IMR-90 (cell line): ENCODE results near the gene ZNF718. TPM values are rescaled to one million over a fixed set of nuclear protein-coding genes. Genes with fewer than 3 reads are reported as not detected.

Experiments
- ATAC-seq: fragments of 200-7000 bp; cut with Tn5 transposase; 2 replicates; pipeline ENCODE4 v1.9.1; 2020; ENCODE audit warnings: low read depth, mild to moderate bottlenecking, moderate library complexity
- BruUV-seq: library from RNA; stranded (reverse); fragments of 400-500 nt; replicated peaks from 2 replicates; lab custom pipeline; 2021; lab: Mats Ljungman, UMichigan
- CTCF ChIA-PET: fragments of 300-600 bp; formaldehyde crosslinking; extraction: SDS; loops from one replicate; lab custom pipeline; 2021; ENCODE audit warnings: antibody characterized with exemption; lab: Yijun Ruan, JAX
- POLR2A ChIA-PET: fragments of 300-600 bp; sonication (Branson Sonifier 250); formaldehyde crosslinking; loops from one replicate; lab custom pipeline; 2022; ENCODE audit warnings: antibody characterized with exemption; ENCODE audit not compliant: unreplicated experiment; lab: Charles Lee
- DNase-seq: peaks from one replicate; pipeline ENCODE4 v3.0.0; 2013
- H2AFZ ChIP-seq: replicated peaks from 2 replicates; pipeline ENCODE3; 2013; ENCODE audit warnings: low read length, mild to moderate bottlenecking; ENCODE audit not compliant: poor library complexity
- H2AK5ac ChIP-seq: 2 replicates; pipeline ENCODE4 v1.6.1; 2013; ENCODE audit warnings: low read depth, low read length, inconsistent platforms
- H2AK9ac ChIP-seq: replicated peaks from 2 replicates; pipeline ENCODE3; 2013; ENCODE audit warnings: mild to moderate bottlenecking, low read depth, low read length, moderate library complexity; ENCODE audit not compliant: poor library complexity
- H2BK120ac ChIP-seq: 2 replicates; pipeline ENCODE4 v1.6.1; 2013; ENCODE audit warnings: low read depth, low read length, inconsistent platforms
- H2BK15ac ChIP-seq: 3 replicates; pipeline ENCODE4 v1.6.1; 2013; ENCODE audit warnings: low read depth, low read length, inconsistent platforms
- H2BK20ac ChIP-seq: 2 replicates; pipeline ENCODE4 v1.6.1; 2013; ENCODE audit warnings: low read depth, mild to moderate bottlenecking, inconsistent platforms, low read length, moderate library complexity
- H2BK5ac ChIP-seq: 2 replicates; pipeline ENCODE4 v1.6.1; 2013; ENCODE audit warnings: mild to moderate bottlenecking, low read depth, low read length, inconsistent platforms; ENCODE audit not compliant: poor library complexity, severe bottlenecking
- H3K14ac ChIP-seq: replicated peaks from 2 replicates; pipeline ENCODE4 v1.6.1; 2013; ENCODE audit warnings: low read depth, low read length, inconsistent platforms
- H3K18ac ChIP-seq: 2 replicates; pipeline ENCODE4 v1.6.1; 2013; ENCODE audit warnings: low read depth, low read length, control low read depth
- H3K23ac ChIP-seq: 2 replicates; pipeline ENCODE4 v1.6.1; 2013; ENCODE audit warnings: low read depth, low read length, inconsistent platforms
- H3K27ac ChIP-seq: 2 replicates; pipeline ENCODE4 v1.5.1; 2013; ENCODE audit warnings: mild to moderate bottlenecking, control low read depth, low read length; ENCODE audit not compliant: insufficient read depth
- H3K27me3 ChIP-seq: 2 replicates; pipeline ENCODE4 v1.6.1; 2013; ENCODE audit warnings: low read length; ENCODE audit not compliant: control insufficient read depth, insufficient read depth
- H3K36me3 ChIP-seq: 2 replicates; pipeline ENCODE4 v1.6.1; 2013; ENCODE audit warnings: low read length, mixed read lengths; ENCODE audit not compliant: control insufficient read depth, insufficient read depth
- H3K4ac ChIP-seq: 2 replicates; pipeline ENCODE4 v1.6.1; 2013; ENCODE audit warnings: low read depth, low read length, inconsistent platforms
- H3K4me1 ChIP-seq: 2 replicates; pipeline ENCODE4 v1.6.1; 2013; ENCODE audit warnings: low read length, mixed read lengths; ENCODE audit not compliant: control insufficient read depth, insufficient read depth
- H3K4me2 ChIP-seq: 2 replicates; pipeline ENCODE4 v1.6.1; 2013; ENCODE audit warnings: low read depth, mild to moderate bottlenecking, control low read depth, low read length, moderate library complexity
- H3K4me3 ChIP-seq: 2 replicates; pipeline ENCODE4 v1.5.1; 2013; ENCODE audit warnings: low read depth, mild to moderate bottlenecking, control low read depth, low read length, moderate library complexity; ENCODE audit not compliant: insufficient read depth
- H3K56ac ChIP-seq: 2 replicates; pipeline ENCODE4 v1.6.1; 2013; ENCODE audit warnings: low read length, inconsistent platforms; ENCODE audit not compliant: insufficient read depth; ENCODE audit errors: extremely low read depth
- H3K79me1 ChIP-seq, 2 experiments: 2 replicates each; pipeline ENCODE4 v1.6.1; 2013; ENCODE audit warnings: low read length in 2 of 2, inconsistent platforms in 1 of 2, low read depth in 1 of 2
- H3K9ac ChIP-seq: 2 replicates; pipeline ENCODE4 v1.6.1; 2013; ENCODE audit warnings: low read depth, low read length, control low read depth
- H3K9me1 ChIP-seq: 2 replicates; pipeline ENCODE4 v1.6.1; 2013; ENCODE audit warnings: low read length, inconsistent platforms; ENCODE audit not compliant: insufficient read depth
- H3K9me3 ChIP-seq: 2 replicates; pipeline ENCODE4 v1.6.1; 2013; ENCODE audit warnings: low read length; ENCODE audit not compliant: control insufficient read depth, insufficient read depth
- H4K20me1 ChIP-seq: 2 replicates; pipeline ENCODE4 v1.6.1; 2013; ENCODE audit warnings: low read length, inconsistent platforms; ENCODE audit not compliant: insufficient read depth
- H4K5ac ChIP-seq: 2 replicates; pipeline ENCODE4 v1.6.1; 2013; ENCODE audit warnings: mild to moderate bottlenecking, low read depth, low read length, control low read depth
- H4K8ac ChIP-seq, 2 experiments: 2 replicates each; pipeline ENCODE4 v1.6.1; 2013; ENCODE audit warnings: low read depth in 2 of 2, low read length in 2 of 2, control low read depth in 1 of 2, inconsistent platforms in 1 of 2
- H4K91ac ChIP-seq: 2 replicates; pipeline ENCODE4 v1.6.1; 2013; ENCODE audit warnings: low read depth, low read length, inconsistent platforms; ENCODE audit not compliant: insufficient read depth
- BHLHE40 ChIP-seq: fragments of 150-350 bp; IDR thresholded peaks from 2 replicates; pipeline ENCODE4 v1.6.1; 2016; ENCODE audit warnings: mild to moderate bottlenecking, low read depth, low read length
- CHD1 ChIP-seq: IDR thresholded peaks from 2 replicates; pipeline ENCODE4 v1.6.1; 2012; ENCODE audit warnings: low read depth, low read length, improper control_type of control experiment
- FOS ChIP-seq: fragments of 150-350 bp; IDR thresholded peaks from 2 replicates; pipeline ENCODE4 v1.6.1; 2016; ENCODE audit warnings: low read depth, low read length
- MAFK ChIP-seq: IDR thresholded peaks from 2 replicates; pipeline ENCODE4 v1.6.1; 2012; ENCODE audit warnings: low read depth, low read length, improper control_type of control experiment
- MAZ ChIP-seq: IDR thresholded peaks from 2 replicates; pipeline ENCODE4 v1.6.1; 2012; ENCODE audit warnings: low read depth, mild to moderate bottlenecking, low read length, improper control_type of control experiment, moderate library complexity, borderline replicate concordance
- MXI1 ChIP-seq: IDR thresholded peaks from 2 replicates; pipeline ENCODE4 v1.6.1; 2012; ENCODE audit warnings: low read depth, mild to moderate bottlenecking, low read length, moderate library complexity, borderline replicate concordance
- NFE2L2 ChIP-seq: fragments of 150-350 bp; IDR thresholded peaks from 2 replicates; pipeline ENCODE4 v1.6.1; 2016; ENCODE audit warnings: low read depth, mild to moderate bottlenecking, low read length
- POLR2A ChIP-seq: IDR thresholded peaks from 2 replicates; pipeline ENCODE4 v1.6.1; 2012; ENCODE audit warnings: mild to moderate bottlenecking, low read depth, low read length
- RAD21 ChIP-seq: IDR thresholded peaks from 2 replicates; pipeline ENCODE4 v1.6.1; 2012; ENCODE audit warnings: low read length, improper control_type of control experiment
- RCOR1 ChIP-seq: IDR thresholded peaks from 2 replicates; pipeline ENCODE4 v1.6.1; 2012; ENCODE audit warnings: mild to moderate bottlenecking, low read length, improper control_type of control experiment; ENCODE audit not compliant: insufficient replicate concordance
- RFX5 ChIP-seq: IDR thresholded peaks from 2 replicates; pipeline ENCODE4 v1.8.0; 2012; ENCODE audit warnings: low read depth, mild to moderate bottlenecking, low read length, moderate library complexity
- SMC3 ChIP-seq: fragments of 150-350 bp; IDR thresholded peaks from 2 replicates; pipeline ENCODE4 v1.6.1; 2016; ENCODE audit warnings: low read depth, mild to moderate bottlenecking, antibody characterized with exemption, low read length, moderate library complexity
- WGBS, 2 experiments: methylation state at CpG; one replicate each; pipeline versions ENCODE4 v1.1.5 to v1.1.7; 2013; ENCODE audit warnings: missing lambda C conversion rate in 2 of 2; ENCODE audit not compliant: insufficient read length in 1 of 2; ENCODE audit errors: extremely low coverage in 2 of 2; 5-methylcytosine and 5-hydroxymethylcytosine counted together
- dilution Hi-C: fragments of 300-500 bp; cut with HindIII; formaldehyde crosslinking; loops from one replicate; pipeline ENCODE4 v1.14.3; 2018; ENCODE audit warnings: low sequenced_read_pairs; ENCODE audit not compliant: unreplicated experiment
- in situ Hi-C: fragments of 300-500 bp; cut with MboI; formaldehyde crosslinking; loops from 3 replicates; pipeline ENCODE4 v1.14.3; 2019; ENCODE audit warnings: low sequenced_read_pairs, inconsistent platforms, mixed read lengths
- intact Hi-C: fragments of 100-400 bp; cut with micrococcal nuclease; formaldehyde crosslinking; loops from 2 replicates; pipeline ENCODE4 v1.10.0; 2022
- polyA plus RNA-seq, 3 experiments: library from polyadenylated mRNA; depleted of rRNA; stranded (reverse); fragments of >200 nt; gene quantifications; 2 replicates each; pipeline ENCODE4 v1.2.3, GENCODE V29; 2012; ENCODE audit warnings: low replicate concordance in 1 of 3
- total RNA-seq: library from RNA; depleted of rRNA; stranded (reverse); fragments of >200 nt; gene quantifications from 2 replicates; pipeline ENCODE4 v1.2.3, GENCODE V29; 2012
- TF ChIP-seq, protein P1 (sequence below): conservative IDR thresholded peaks from 2 replicates; pipeline ENCODE4 v1.5.1; 2012; ENCODE audit warnings: mild to moderate bottlenecking, low read depth, low read length, improper control_type of control experiment
- TF ChIP-seq, protein P2 (sequence below): fragments of 150-350 bp; IDR thresholded peaks from 2 replicates; pipeline ENCODE4 v1.6.1; 2016; ENCODE audit warnings: low read depth, mild to moderate bottlenecking, low read length, moderate library complexity, borderline replicate concordance
- TF ChIP-seq, protein P3 (sequence below): fragments of 150-350 bp; IDR thresholded peaks from 2 replicates; pipeline ENCODE4 v1.6.1; 2017; ENCODE audit warnings: mild to moderate bottlenecking, antibody characterized with exemption, low read length, low read depth

The ZNF718 gene
- total and polyA plus RNA-seq, 2 of the 4 experiments (the other 2 are of a cell fraction): 1.1 to 1.8 TPM

DNA sequence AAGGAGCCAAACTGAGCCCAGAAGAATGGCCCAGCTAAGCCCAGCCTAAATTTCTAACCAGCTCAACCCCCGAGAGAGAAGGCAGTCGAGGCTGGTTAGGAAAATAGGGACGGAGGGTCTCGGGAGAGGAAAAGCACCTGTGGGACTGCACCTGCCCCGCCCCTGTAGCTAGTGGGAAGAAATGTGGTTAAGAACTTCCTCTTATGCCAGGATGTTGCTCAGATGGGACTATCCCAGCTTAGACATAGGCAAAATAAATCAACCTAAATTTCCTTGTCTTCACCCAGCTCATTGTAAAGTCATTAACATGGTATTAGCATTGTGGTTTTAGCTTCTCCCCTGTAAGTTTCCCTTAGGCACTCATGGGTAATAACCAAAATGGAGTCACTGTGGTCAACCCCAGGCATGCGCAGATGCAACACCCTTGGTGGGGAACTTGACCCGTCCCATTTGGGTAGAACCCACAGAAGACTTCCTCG is 86.8 kb downstream of the ZNF718 start:
- in situ Hi-C loops (no loop called here), dilution Hi-C loops (no loop called here), intact Hi-C loops (no loop called here)
- Histone ChIP-seq H3K9me1 (no peaks in the 10 kb centered on the region), H3K9ac (no peak overlapping the region), H2BK15ac (no peak overlapping the region), H3K18ac (no peak overlapping the region), H2BK120ac (no peak overlapping the region), H3K27me3 (no peaks in the 10 kb centered on the region), H2BK20ac (no peak overlapping the region), H3K4me3 (no peak overlapping the region), H3K23ac (no peak overlapping the region), H3K36me3 (no peaks in the 10 kb centered on the region), H3K79me1 (no peaks in the 10 kb centered on the region), H3K56ac (no peak overlapping the region), H2AK9ac (no peak overlapping the region), H4K20me1 (no peaks in the 10 kb centered on the region), H4K91ac (no peak overlapping the region), H2AK5ac (no peak overlapping the region), H3K9me3 (peaks cover 41% of the 10 kb centered on the region), H3K14ac (no peak overlapping the region), H3K4ac (no peak overlapping the region), H4K5ac (no peak overlapping the region), H4K8ac (no peak overlapping the region), H3K4me2 (no peak overlapping the region), H2AFZ (no peak overlapping the region), H3K27ac (no peak overlapping the region), H2BK5ac (no peak overlapping the region), H3K4me1 (no peaks in the 10 kb centered on the region)
- CTCF ChIA-PET: no interaction called here
- no TSS peak for BruUV-seq
- TF ChIP-seq MAFK (no peak), RCOR1 (no peak), CHD1 (no peak), BHLHE40 (no peak), NFE2L2 (no peak), MAZ (no peak), FOS (no peak), POLR2A (no peak), RAD21 (no peak), RFX5 (no peak), SMC3 (no peak), MXI1 (no peak)
- TF ChIP-seq, protein P1, sequence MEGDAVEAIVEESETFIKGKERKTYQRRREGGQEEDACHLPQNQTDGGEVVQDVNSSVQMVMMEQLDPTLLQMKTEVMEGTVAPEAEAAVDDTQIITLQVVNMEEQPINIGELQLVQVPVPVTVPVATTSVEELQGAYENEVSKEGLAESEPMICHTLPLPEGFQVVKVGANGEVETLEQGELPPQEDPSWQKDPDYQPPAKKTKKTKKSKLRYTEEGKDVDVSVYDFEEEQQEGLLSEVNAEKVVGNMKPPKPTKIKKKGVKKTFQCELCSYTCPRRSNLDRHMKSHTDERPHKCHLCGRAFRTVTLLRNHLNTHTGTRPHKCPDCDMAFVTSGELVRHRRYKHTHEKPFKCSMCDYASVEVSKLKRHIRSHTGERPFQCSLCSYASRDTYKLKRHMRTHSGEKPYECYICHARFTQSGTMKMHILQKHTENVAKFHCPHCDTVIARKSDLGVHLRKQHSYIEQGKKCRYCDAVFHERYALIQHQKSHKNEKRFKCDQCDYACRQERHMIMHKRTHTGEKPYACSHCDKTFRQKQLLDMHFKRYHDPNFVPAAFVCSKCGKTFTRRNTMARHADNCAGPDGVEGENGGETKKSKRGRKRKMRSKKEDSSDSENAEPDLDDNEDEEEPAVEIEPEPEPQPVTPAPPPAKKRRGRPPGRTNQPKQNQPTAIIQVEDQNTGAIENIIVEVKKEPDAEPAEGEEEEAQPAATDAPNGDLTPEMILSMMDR: no peak
- TF ChIP-seq, protein P2, sequence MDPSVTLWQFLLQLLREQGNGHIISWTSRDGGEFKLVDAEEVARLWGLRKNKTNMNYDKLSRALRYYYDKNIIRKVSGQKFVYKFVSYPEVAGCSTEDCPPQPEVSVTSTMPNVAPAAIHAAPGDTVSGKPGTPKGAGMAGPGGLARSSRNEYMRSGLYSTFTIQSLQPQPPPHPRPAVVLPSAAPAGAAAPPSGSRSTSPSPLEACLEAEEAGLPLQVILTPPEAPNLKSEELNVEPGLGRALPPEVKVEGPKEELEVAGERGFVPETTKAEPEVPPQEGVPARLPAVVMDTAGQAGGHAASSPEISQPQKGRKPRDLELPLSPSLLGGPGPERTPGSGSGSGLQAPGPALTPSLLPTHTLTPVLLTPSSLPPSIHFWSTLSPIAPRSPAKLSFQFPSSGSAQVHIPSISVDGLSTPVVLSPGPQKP: no peak
- TF ChIP-seq, protein P3, sequence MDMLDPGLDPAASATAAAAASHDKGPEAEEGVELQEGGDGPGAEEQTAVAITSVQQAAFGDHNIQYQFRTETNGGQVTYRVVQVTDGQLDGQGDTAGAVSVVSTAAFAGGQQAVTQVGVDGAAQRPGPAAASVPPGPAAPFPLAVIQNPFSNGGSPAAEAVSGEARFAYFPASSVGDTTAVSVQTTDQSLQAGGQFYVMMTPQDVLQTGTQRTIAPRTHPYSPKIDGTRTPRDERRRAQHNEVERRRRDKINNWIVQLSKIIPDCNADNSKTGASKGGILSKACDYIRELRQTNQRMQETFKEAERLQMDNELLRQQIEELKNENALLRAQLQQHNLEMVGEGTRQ: no peak
- POLR2A ChIA-PET: no interaction called here
- DNase-seq: no peak
- WGBS, 2 experiments: 95% methylated on average over 3 of the region's 8 CpGs; no CpG with 5 or more reads in 1 of the 2 experiments
- ATAC-seq: no peak
